H9 (cell line): ENCODE measurements around the gene AKAP3. TPM values are rescaled to one million over a fixed set of nuclear protein-coding genes. Genes with fewer than 3 reads are reported as not detected.
A peak's percentile ranks its signal among the peaks of the same experiment; 100 is the strongest.

ENCODE experiments used
- DNase-seq: peaks from one replicate; pipeline ENCODE4 v3.0.0-alpha.2; 2017
- H2AFZ ChIP-seq: one replicate; pipeline ENCODE4 v1.6.1; 2013; ENCODE audit warnings: mild to moderate bottlenecking, low read length, control low read depth, moderate library complexity
- H2AK5ac ChIP-seq: 2 replicates; pipeline ENCODE4 v1.6.1; 2013; ENCODE audit warnings: low read length, control low read depth, mixed read lengths; ENCODE audit not compliant: insufficient read length
- H2BK120ac ChIP-seq: one replicate; pipeline ENCODE4 v1.6.1; 2013; ENCODE audit warnings: low read depth, mild to moderate bottlenecking, low read length, control low read depth, inconsistent platforms; ENCODE audit not compliant: poor library complexity, severe bottlenecking
- H2BK12ac ChIP-seq: 2 replicates; pipeline ENCODE4 v1.6.1; 2013; ENCODE audit warnings: low read length, control low read depth, mixed read lengths, low read depth; ENCODE audit not compliant: insufficient read length
- H2BK15ac ChIP-seq: 2 replicates; pipeline ENCODE4 v1.6.1; 2013; ENCODE audit warnings: low read depth, low read length, control low read depth
- H2BK20ac ChIP-seq: one replicate; pipeline ENCODE4 v1.6.1; 2013; ENCODE audit warnings: low read depth, mild to moderate bottlenecking, low read length, control low read depth, inconsistent platforms; ENCODE audit not compliant: poor library complexity, severe bottlenecking
- H2BK5ac ChIP-seq: 2 replicates; pipeline ENCODE4 v1.6.1; 2013; ENCODE audit warnings: low read length, control low read depth, mixed read lengths; ENCODE audit not compliant: insufficient read length
- H3K14ac ChIP-seq: 2 replicates; pipeline ENCODE4 v1.6.1; 2013; ENCODE audit warnings: low read length, control low read depth; ENCODE audit not compliant: insufficient read depth
- H3K18ac ChIP-seq: 2 replicates; pipeline ENCODE4 v1.6.1; 2013; ENCODE audit warnings: low read depth, mild to moderate bottlenecking, mixed read lengths, low read length, control low read depth; ENCODE audit not compliant: insufficient read length
- H3K23ac ChIP-seq: 2 replicates; pipeline ENCODE4 v1.6.1; 2013; ENCODE audit warnings: low read length, control low read depth, mixed read lengths, low read depth; ENCODE audit not compliant: insufficient read length
- H3K23me2 ChIP-seq: 2 replicates; pipeline ENCODE4 v1.6.1; 2013; ENCODE audit warnings: low read depth, mild to moderate bottlenecking, mixed read lengths, low read length, control low read depth; ENCODE audit not compliant: insufficient read length, poor library complexity, severe bottlenecking
- H3K27ac ChIP-seq: 2 replicates; pipeline ENCODE4 v1.5.1; 2013; ENCODE audit warnings: low read length, control low read depth, mixed read lengths, low read depth; ENCODE audit not compliant: insufficient read length
- H3K27me3 ChIP-seq: 2 replicates; pipeline ENCODE4 v1.6.1; 2013; ENCODE audit warnings: low read length, control low read depth, inconsistent platforms; ENCODE audit not compliant: insufficient read depth
- H3K4ac ChIP-seq: 2 replicates; pipeline ENCODE4 v1.6.1; 2013; ENCODE audit warnings: low read depth, mild to moderate bottlenecking, control low read depth, inconsistent platforms, low read length, moderate library complexity
- H3K4me1 ChIP-seq: 2 replicates; pipeline ENCODE4 v1.6.1; 2013; ENCODE audit warnings: low read length, control low read depth, inconsistent platforms; ENCODE audit not compliant: insufficient read depth
- H3K4me2 ChIP-seq: 2 replicates; pipeline ENCODE4 v1.6.1; 2013; ENCODE audit warnings: low read length, control low read depth, mixed read lengths; ENCODE audit not compliant: insufficient read length, insufficient read depth
- H3K56ac ChIP-seq: 2 replicates; pipeline ENCODE4 v1.6.1; 2013; ENCODE audit warnings: low read depth, mild to moderate bottlenecking, mixed read lengths, low read length, control low read depth; ENCODE audit not compliant: insufficient read length
- H3K79me1 ChIP-seq: 2 replicates; pipeline ENCODE4 v1.6.1; 2013; ENCODE audit warnings: low read depth, mild to moderate bottlenecking, moderate library complexity, low read length, control low read depth, inconsistent platforms; ENCODE audit not compliant: insufficient read depth, poor library complexity, severe bottlenecking
- H3K79me2 ChIP-seq: 2 replicates; pipeline ENCODE4 v1.6.1; 2013; ENCODE audit warnings: low read length, control low read depth, inconsistent platforms; ENCODE audit not compliant: insufficient read depth
- H3K9ac ChIP-seq: 2 replicates; pipeline ENCODE4 v1.6.1; 2013; ENCODE audit warnings: low read length, control low read depth, mixed read lengths; ENCODE audit not compliant: insufficient read length; ENCODE audit errors: extremely low read depth
- H3K9me3 ChIP-seq: one replicate; pipeline ENCODE4 v1.6.1; 2013; ENCODE audit warnings: low read depth, low read length, inconsistent platforms; ENCODE audit not compliant: control insufficient read depth
- H3T11ph ChIP-seq: one replicate; pipeline ENCODE4 v1.6.1; 2013; ENCODE audit warnings: mild to moderate bottlenecking, low read length, control low read depth, inconsistent platforms
- H4K20me1 ChIP-seq: one replicate; pipeline ENCODE4 v1.6.1; 2013; ENCODE audit not compliant: control insufficient read depth, insufficient read length, insufficient read depth
- H4K5ac ChIP-seq: 2 replicates; pipeline ENCODE4 v1.6.1; 2013; ENCODE audit warnings: low read depth, mild to moderate bottlenecking, mixed read lengths, low read length, control low read depth; ENCODE audit not compliant: insufficient read length
- H4K8ac ChIP-seq: replicated peaks from 2 replicates; pipeline ENCODE4 v1.6.1; 2013; ENCODE audit warnings: low read length, control low read depth, mixed read lengths, low read depth; ENCODE audit not compliant: insufficient read length
- H4K91ac ChIP-seq: 2 replicates; pipeline ENCODE4 v1.6.1; 2013; ENCODE audit warnings: low read depth, mild to moderate bottlenecking, moderate library complexity, mixed read lengths, low read length, control low read depth; ENCODE audit not compliant: insufficient read length
- H3K27ac Mint-ChIP-seq, 3 experiments: 2 replicates in 2 of 3; 3 replicates in 1 of 3; pipeline ENCODE4 v1.8.0; 2020 to 2021; ENCODE audit warnings: mixed read lengths in 3 of 3, mild to moderate bottlenecking in 1 of 3, moderate library complexity in 1 of 3
- H3K27me3 Mint-ChIP-seq: 2 replicates; pipeline ENCODE4 v1.8.0; 2021; ENCODE audit warnings: low read depth, mild to moderate bottlenecking, moderate library complexity, mixed read lengths
- H3K36me3 Mint-ChIP-seq, 3 experiments: 2 replicates in 2 of 3; 3 replicates in 1 of 3; pipeline ENCODE4 v1.8.0; 2020 to 2021; ENCODE audit warnings: low read depth in 3 of 3, mixed read lengths in 3 of 3; ENCODE audit not compliant: insufficient read depth in 1 of 3
- H3K4me1 Mint-ChIP-seq, 2 experiments: 2 replicates each; pipeline ENCODE4 v1.8.0; 2020; ENCODE audit warnings: mixed read lengths in 2 of 2
- H3K4me3 Mint-ChIP-seq, 2 experiments: 2 replicates in 1 of 2; 3 replicates in 1 of 2; pipeline ENCODE4 v1.8.0; 2020 to 2021; ENCODE audit warnings: mild to moderate bottlenecking in 2 of 2, mixed read lengths in 2 of 2, moderate library complexity in 1 of 2
- H3K9me3 Mint-ChIP-seq, 2 experiments: 2 replicates in 1 of 2; 3 replicates in 1 of 2; pipeline ENCODE4 v1.8.0; 2020; ENCODE audit warnings: mild to moderate bottlenecking in 2 of 2, mixed read lengths in 2 of 2, moderate library complexity in 1 of 2
- CTCF ChIP-seq: fragments of 200-600 bp; sonication (generic); conservative IDR thresholded peaks from 3 replicates; pipeline ENCODE4 v1.8.0; 2021; ENCODE audit warnings: antibody characterized with exemption, mild to moderate bottlenecking
- WGBS: extraction: QIAGEN DNeasy Blood & Tissue Kit; methylation state at CpG from one replicate; pipeline ENCODE4 v1.1.7; 2013; ENCODE audit warnings: missing lambda C conversion rate, low lambda C conversion rate, mixed read lengths; ENCODE audit not compliant: insufficient read length; ENCODE audit errors: extremely low coverage; 5-methylcytosine and 5-hydroxymethylcytosine counted together
- total RNA-seq: library from RNA; stranded (reverse); gene quantifications from 2 replicates; pipeline ENCODE4 v1.2.1, GENCODE V29; 2021

The AKAP3 gene
- total RNA-seq, 1 experiment from 2014 or later: 1.3 TPM

- H3K79me1 ChIP-seq: no peaks in the 10 kb centered on the region
- no peak overlapping the region for H3K14ac ChIP-seq
- 0 out of 2 replicates have a peak, but pooled peaks cover 1% of the 10 kb centered on the region for H3K4me1 ChIP-seq
- H3K9ac ChIP-seq: no peak overlapping the region
- no peak overlapping the region for H2BK5ac ChIP-seq
- DNase-seq: no peak
- TF ChIP-seq CTCF: no peak
- no peak overlapping the region for H2AK5ac ChIP-seq
- peaks cover 7% of the 10 kb centered on the region; the same call in 1 of the 2 replicates for H3K79me2 ChIP-seq
- no peak overlapping the region for H2AFZ ChIP-seq
- H4K5ac ChIP-seq: no peak overlapping the region
- 0 out of 7 replicates have a peak overlapping the region, but pooled peaks of 1 of the 3 experiments have one; percentile 28 for H3K27ac Mint-ChIP-seq
- no peak overlapping the region for H3K27ac ChIP-seq
- H3K4me2 ChIP-seq: no peak overlapping the region
- H2BK20ac ChIP-seq: no peak overlapping the region
- no peak overlapping the region for H4K91ac ChIP-seq
- no peaks in the 10 kb centered on the region for H3K27me3 ChIP-seq
- peaks cover 4 to 32% (median 15%) of the 10 kb centered on the region in 3 experiments; a peak in 5 of 7 replicates for H3K36me3 Mint-ChIP-seq
- no peaks in the 10 kb centered on the region for H4K20me1 ChIP-seq
- H3T11ph ChIP-seq: no peak overlapping the region
- WGBS: no CpG with 5 or more reads among the region's 2 CpGs
- H2BK120ac ChIP-seq: no peak overlapping the region
- no peaks in the 10 kb centered on the region for H3K27me3 Mint-ChIP-seq
- no peaks in the 10 kb centered on the region for H3K9me3 ChIP-seq
- H2BK12ac ChIP-seq: no peak overlapping the region
- H3K4me3 Mint-ChIP-seq: no peak overlapping the region
- no peak overlapping the region for H2BK15ac ChIP-seq
- H3K4ac ChIP-seq: no peak overlapping the region
- no peak overlapping the region for H3K56ac ChIP-seq
- no peaks in the 10 kb centered on the region for H3K9me3 Mint-ChIP-seq
- H3K23me2 ChIP-seq: no peaks in the 10 kb centered on the region
- H4K8ac ChIP-seq: no peak overlapping the region
- H3K18ac ChIP-seq: no peak overlapping the region
- H3K23ac ChIP-seq: no peak overlapping the region
- H3K4me1 Mint-ChIP-seq: peaks cover 12 to 23% of the 10 kb centered on the region in 2 experiments
Observed at GRCh38 chr12:4653691-4654090, 4.8 kb upstream of the AKAP3 start.
